Measurements from ENCODE around the gene CTU2. TPM values are rescaled to one million over a fixed set of nuclear protein-coding genes. Genes with fewer than 3 reads are reported as not detected.

Gene CTU2
- polyA plus RNA-seq, 12 donors = 8.5 to 13.1 (median 10.1) TPM; not detected in 2

- DNase-seq = no peak
Observed at GRCh38 chr16:88760424-88761142, 54.3 kb downstream of the CTU2 start.

DNA sequence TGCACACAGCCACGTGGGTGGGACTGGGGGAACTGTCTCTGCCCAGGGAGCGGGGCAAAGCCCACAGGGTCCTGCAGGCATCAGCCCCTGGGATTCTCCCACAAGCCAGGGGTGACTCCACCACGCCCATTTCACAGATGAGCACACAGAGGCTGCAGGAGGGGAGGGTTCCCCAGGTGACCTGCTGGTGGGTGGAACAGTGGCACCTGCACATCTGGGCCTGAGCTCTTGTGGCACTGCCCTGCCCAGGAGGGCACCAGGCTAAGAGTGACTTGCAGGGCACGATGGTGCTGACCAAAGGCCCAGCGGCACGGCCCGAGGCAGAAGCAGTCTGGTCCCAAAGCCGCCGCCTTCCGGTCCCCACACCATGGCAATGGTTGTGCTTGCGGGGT is 54.8 kb downstream of the CTU2 start:
- no peak for DNase-seq

DNA sequence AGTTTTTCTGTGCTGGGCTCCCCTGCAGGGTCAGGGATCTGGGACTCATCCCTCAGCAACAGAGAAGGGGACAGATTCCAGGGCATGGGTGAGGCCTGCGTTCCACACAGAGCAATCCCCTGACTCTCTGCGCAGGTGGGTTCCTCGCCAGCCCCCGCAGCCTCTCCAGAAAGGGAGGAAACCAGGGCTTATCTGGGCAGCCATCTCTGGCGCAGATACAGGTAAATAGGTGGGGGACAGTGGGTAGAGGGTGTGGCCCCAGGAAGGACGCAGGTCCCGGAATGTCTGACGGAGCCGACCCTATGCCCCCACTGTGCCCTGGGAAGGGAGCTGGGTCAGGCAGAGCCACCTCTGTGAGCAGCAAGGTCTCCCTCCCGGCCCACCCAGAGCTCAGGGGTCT is 55.5 kb downstream of the CTU2 start:
- DNase-seq = no peak

- no peak for DNase-seq
Observed at GRCh38 chr16:88762258-88762870, 56.1 kb downstream of the CTU2 start.

- no peak for DNase-seq
Observed at GRCh38 chr16:88762941-88763340, 56.6 kb downstream of the CTU2 start.

DNA sequence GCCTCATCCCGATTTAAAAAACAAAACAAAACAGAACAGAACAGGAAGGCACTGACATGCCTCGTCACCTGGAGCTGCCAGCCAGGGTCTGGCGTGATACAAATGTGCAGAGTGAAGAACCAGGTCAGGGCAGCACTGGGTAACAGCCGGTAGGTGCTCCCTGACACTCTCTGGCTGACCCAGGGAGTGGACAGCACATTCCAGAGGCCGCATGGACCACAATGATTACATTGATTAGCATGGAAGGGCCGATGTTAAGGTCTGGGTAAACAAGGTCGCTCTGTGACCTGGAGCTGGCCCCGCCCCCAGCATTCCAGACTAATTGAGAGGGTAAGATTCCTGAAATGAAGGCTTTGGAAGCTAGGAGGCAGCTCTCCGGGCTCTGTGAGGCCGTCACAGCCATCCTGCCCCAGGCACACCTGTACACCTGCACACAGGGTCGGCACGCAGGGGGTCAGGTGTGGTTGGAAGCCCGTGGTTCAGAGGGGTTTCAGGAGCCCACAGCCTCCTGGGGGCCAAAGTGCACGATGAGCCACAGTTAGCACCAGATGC is 57.3 kb downstream of the CTU2 start:
- DNase-seq = no peak

GRCh38 chr16:88764080-88764479 is 57.8 kb downstream of the CTU2 start:
- DNase-seq = no peak

DNA sequence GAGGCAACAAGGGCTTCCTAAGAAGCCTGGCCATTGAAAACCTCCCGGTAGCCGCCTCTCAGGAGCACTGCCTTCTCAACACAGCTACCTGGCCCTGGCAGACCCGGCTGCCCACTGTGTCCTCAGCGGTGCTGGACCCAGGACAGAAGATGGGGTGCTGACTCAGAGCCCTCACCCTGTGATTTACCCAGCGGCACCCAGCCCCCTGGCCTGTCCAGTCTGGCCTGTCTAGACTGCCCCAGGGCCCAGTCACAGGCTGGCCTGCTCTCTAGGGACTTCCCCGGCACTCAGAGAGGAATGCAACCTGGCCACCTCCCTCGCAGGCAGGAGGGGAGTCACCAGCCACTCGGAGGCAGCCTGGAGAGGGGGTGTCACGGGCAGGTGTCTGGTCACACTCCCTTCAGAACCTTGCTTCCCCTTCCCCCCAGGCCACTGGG is 58.6 kb downstream of the CTU2 start:
- DNase-seq = no peak

Other genes with a start within 250 kb of the CTU2 start
- 10 to 100 TPM in 11 of 12 donors, not detected in 1; 21.4 to 54.4 (median 25.0) TPM for gene ZC3H18, start 136.1 kb upstream of the CTU2 start, polyA plus RNA-seq (ENCODE audit: insufficient read length in 12 of 12)
- gene IL17C, start 67.9 kb upstream of the CTU2 start, polyA plus RNA-seq (ENCODE audit: insufficient read length in 12 of 12) = not detected
- 10 to 100 TPM in 11 of 12 donors, not detected in 1; 19.5 to 60.4 (median 30.6) TPM for gene CYBA, start 55.5 kb upstream of the CTU2 start, polyA plus RNA-seq (ENCODE audit: insufficient read length in 12 of 12)
- 10 to 100 TPM in 11 of 12 donors, not detected in 1; 18.2 to 35.2 (median 24.3) TPM for gene MVD, start 43.4 kb upstream of the CTU2 start, polyA plus RNA-seq (ENCODE audit: insufficient read length in 12 of 12)
- gene SNAI3, start 20.0 kb upstream of the CTU2 start, polyA plus RNA-seq (ENCODE audit: insufficient read length in 12 of 12) = 1 to 10 TPM in 10 of 12 donors, not detected in 2; 3.6 to 8.6 (median 6.6) TPM
- 10 to 100 TPM in 10 of 12 donors, not detected in 2; 11.5 to 26.9 (median 16.3) TPM for gene RNF166, start 95 bp upstream of the CTU2 start, polyA plus RNA-seq (ENCODE audit: insufficient read length in 12 of 12)
- 10 to 100 TPM in 11 of 12 donors, not detected in 1; 36.1 to 78.2 (median 48.2) TPM for gene PIEZO1, start 78.7 kb downstream of the CTU2 start, polyA plus RNA-seq (ENCODE audit: insufficient read length in 12 of 12)
- 10 to 100 TPM in 3 of 12 donors, 1 to 10 TPM in 8, not detected in 1; 4.5 to 26.0 (median 6.3) TPM for gene CDT1, start 97.3 kb downstream of the CTU2 start, polyA plus RNA-seq (ENCODE audit: insufficient read length in 12 of 12)
- 10 to 100 TPM in 11 of 12 donors, not detected in 1; 45.8 to 73.6 (median 56.0) TPM for gene APRT, start 105.4 kb downstream of the CTU2 start, polyA plus RNA-seq (ENCODE audit: insufficient read length in 12 of 12)
- gene GALNS, start 150.4 kb downstream of the CTU2 start, polyA plus RNA-seq (ENCODE audit: insufficient read length in 12 of 12) = 10 to 100 TPM in 11 of 12 donors, not detected in 1; 11.2 to 35.2 (median 18.8) TPM
- 10 to 100 TPM in 11 of 12 donors, not detected in 1; 30.6 to 57.5 (median 50.9) TPM for gene TRAPPC2L, start 150.6 kb downstream of the CTU2 start, polyA plus RNA-seq (ENCODE audit: insufficient read length in 12 of 12)
- under 1 TPM in 1 of 12 donors, not detected in 11; 0.47 TPM for gene PABPN1L, start 160.2 kb downstream of the CTU2 start, polyA plus RNA-seq (ENCODE audit: insufficient read length in 12 of 12)

All from muscle of arm (tissue), 12 donors.